NT2/D1 (cell line): ENCODE measurements around the gene ENTPD2.

Experiments used
- DNase-seq: peaks from one replicate; pipeline ENCODE4 v3.0.0-alpha.2; 2011; ENCODE audit warnings: low read depth, low spot score
- H3K27me3 ChIP-seq: 2 replicates; pipeline ENCODE4 v1.6.0; 2011; ENCODE audit warnings: mild to moderate bottlenecking; ENCODE audit not compliant: insufficient read length, insufficient read depth
- H3K36me3 ChIP-seq: 2 replicates; pipeline ENCODE4 v1.6.1; 2011; ENCODE audit warnings: mild to moderate bottlenecking, low read length, mixed read lengths; ENCODE audit not compliant: insufficient read depth, insufficient read length
- H3K4me1 ChIP-seq: 2 replicates; pipeline ENCODE4 v1.5.1; 2011; ENCODE audit not compliant: insufficient read depth, insufficient read length
- H3K4me3 ChIP-seq: 2 replicates; pipeline ENCODE4 v1.5.1; 2011; ENCODE audit warnings: low read depth; ENCODE audit not compliant: insufficient read length
- H3K9ac ChIP-seq: 2 replicates; pipeline ENCODE4 v1.6.0; 2011; ENCODE audit warnings: low read depth; ENCODE audit not compliant: insufficient read length
- H3K9me3 ChIP-seq: 2 replicates; pipeline ENCODE4 v1.5.1; 2011; ENCODE audit warnings: mild to moderate bottlenecking, low read length; ENCODE audit not compliant: insufficient read depth
- SUZ12 ChIP-seq: IDR thresholded peaks from 2 replicates; pipeline ENCODE4 v1.6.1; 2011; ENCODE audit not compliant: insufficient read length, insufficient read depth; ENCODE audit errors: extremely low read depth
- YY1 ChIP-seq: IDR thresholded peaks from 2 replicates; pipeline ENCODE4 v1.6.1; 2011; ENCODE audit not compliant: insufficient read length, insufficient read depth
- ZNF274 ChIP-seq: IDR thresholded peaks from 2 replicates; pipeline ENCODE4 v1.6.1; 2011; ENCODE audit warnings: mild to moderate bottlenecking, low read depth, low read length

Gene ENTPD2

GRCh38 chr9:137082925-137083290 lies 29.0 kb upstream of the ENTPD2 start:
- Histone ChIP-seq H3K36me3 (peaks cover 36% of the 10 kb centered on the region), H3K9ac (peak overlapping the region; percentile 57), H3K27me3 (peaks cover 5% of the 10 kb centered on the region), H3K4me3 (no peak overlapping the region), H3K9me3 (no peaks in the 10 kb centered on the region), H3K4me1 (peaks cover 23% of the 10 kb centered on the region)
- no peak for DNase-seq
- TF ChIP-seq YY1 (no peak), SUZ12 (no peak), ZNF274 (no peak)

- H3K9ac ChIP-seq = peak overlapping the region; percentile 57
- H3K4me1 ChIP-seq = peaks cover 24% of the 10 kb centered on the region
- H3K27me3 ChIP-seq = peaks cover 6% of the 10 kb centered on the region
- peaks cover 36% of the 10 kb centered on the region for H3K36me3 ChIP-seq
- no peak for TF ChIP-seq YY1
- TF ChIP-seq ZNF274 = no peak
- TF ChIP-seq SUZ12 = no peak
- no peak overlapping the region for H3K4me3 ChIP-seq
- H3K9me3 ChIP-seq = no peaks in the 10 kb centered on the region
- DNase-seq = no peak
These were observed 28.5 kb upstream of the ENTPD2 start for GRCh38 chr9:137082222-137082924.

- no peak for DNase-seq
- Histone ChIP-seq H3K27me3 (peaks cover 9% of the 10 kb centered on the region), H3K36me3 (peaks cover 36% of the 10 kb centered on the region), H3K9ac (peak overlapping the region; percentile 17), H3K9me3 (no peaks in the 10 kb centered on the region), H3K4me1 (peaks cover 24% of the 10 kb centered on the region), H3K4me3 (no peak overlapping the region)
- no peak for TF ChIP-seq YY1
- TF ChIP-seq ZNF274 = no peak
- TF ChIP-seq SUZ12 = no peak
These were observed 26.6 kb upstream of the ENTPD2 start for GRCh38 chr9:137080260-137081122.

- Histone ChIP-seq H3K27me3 (peaks cover 9% of the 10 kb centered on the region), H3K36me3 (peaks cover 36% of the 10 kb centered on the region), H3K4me3 (no peak overlapping the region), H3K9me3 (no peaks in the 10 kb centered on the region), H3K4me1 (peaks cover 27% of the 10 kb centered on the region), H3K9ac (peak overlapping the region; percentile 9)
- TF ChIP-seq YY1 = no peak
- no peak for TF ChIP-seq SUZ12
- TF ChIP-seq ZNF274 = no peak
- DNase-seq = no peak
These were observed 25.5 kb upstream of the ENTPD2 start for GRCh38 chr9:137079401-137079787.

- TF ChIP-seq ZNF274 (no peak), YY1 (no peak), SUZ12 (no peak)
- no peak overlapping the region for H3K9ac ChIP-seq
- peak overlapping the region; percentile 78 for H3K4me3 ChIP-seq
- peaks cover 36% of the 10 kb centered on the region for H3K36me3 ChIP-seq
- H3K27me3 ChIP-seq = peaks cover 10% of the 10 kb centered on the region
- H3K4me1 ChIP-seq = peaks cover 26% of the 10 kb centered on the region
- no peaks in the 10 kb centered on the region for H3K9me3 ChIP-seq
- no peak for DNase-seq
These were observed 25.0 kb upstream of the ENTPD2 start for GRCh38 chr9:137078701-137079400.

GRCh38 chr9:137077758-137078693 lies 24.2 kb upstream of the ENTPD2 start:
- H3K9ac ChIP-seq = peak overlapping the region; percentile 90
- peak overlapping the region; percentile 78 for H3K4me3 ChIP-seq
- no peak for TF ChIP-seq SUZ12
- TF ChIP-seq YY1 = no peak
- no peak for TF ChIP-seq ZNF274
- H3K27me3 ChIP-seq = peaks cover 12% of the 10 kb centered on the region
- DNase-seq = no peak
- peaks cover 35% of the 10 kb centered on the region for H3K36me3 ChIP-seq
- no peaks in the 10 kb centered on the region for H3K9me3 ChIP-seq
- peaks cover 19% of the 10 kb centered on the region for H3K4me1 ChIP-seq

- Histone ChIP-seq H3K9ac (peak within 1 kb of the TSS; percentile 90), H3K9me3 (no peaks in the 10 kb centered on the region), H3K36me3 (peaks cover 26% of the 10 kb centered on the region), H3K4me1 (peaks cover 12% of the 10 kb centered on the region), H3K27me3 (peaks cover 12% of the 10 kb centered on the region), H3K4me3 (peak within 1 kb of the TSS; percentile 78)
- TF ChIP-seq YY1 (no peak), ZNF274 (no peak), SUZ12 (no peak)
- DNase-seq = no peak
These were observed 23.3 kb upstream of the ENTPD2 start, which contains the start of gene UAP1L1 for GRCh38 chr9:137077010-137077747. Gene UAP1L1 (plus strand): TSS chr9:137077517. CDS start chr9:137077533, 16 bp downstream.
